Vagina (tissue), 2 donors: Measurements from ENCODE around the gene SMC3.

Experiments
- CTCF ChIP-seq, 3 experiments: fragments of 450-650 bp in 2 of 3; fragments of 200-600 bp in 1 of 3; sonication (generic) in 1 of 3; IDR thresholded peaks; one replicate each; pipeline ENCODE4 v1.5.1; 2017 to 2019; ENCODE audit warnings: antibody characterized with exemption in 3 of 3, mild to moderate bottlenecking in 2 of 3, moderate library complexity in 2 of 3
- POLR2A ChIP-seq, 2 donors: fragments of 450-650 bp; IDR thresholded peaks; one replicate each; pipeline ENCODE4 v1.6.1; 2017; ENCODE audit warnings: antibody characterized with exemption in 2 of 2, mild to moderate bottlenecking in 2 of 2, moderate library complexity in 2 of 2
- POLR2AphosphoS5 ChIP-seq, 2 donors: sonication (generic); formaldehyde crosslinking; IDR thresholded peaks; one replicate each; pipeline ENCODE4 v1.9.0; 2017; ENCODE audit warnings: antibody characterized with exemption in 2 of 2, mild to moderate bottlenecking in 2 of 2, low read depth in 1 of 2; ENCODE audit not compliant: insufficient read depth in 1 of 2

- TF ChIP-seq CTCF (IDR thresholded peaks at IDR 0.05) (no peak), POLR2AphosphoS5 (IDR thresholded peaks at IDR 0.05; ENCODE audit: insufficient read depth in 1 of 2, low read depth in 1 of 2) (no peak), POLR2A (IDR thresholded peaks at IDR 0.05) (no peak)
Measured at GRCh38 chr10:110632591-110633215, 65.2 kb downstream of the SMC3 start.
